Cardiac muscle cell (in vitro differentiated cells and primary cell): ENCODE data around the gene RASA4B. TPM values are rescaled to one million over a fixed set of nuclear protein-coding genes. Genes with fewer than 3 reads are reported as not detected.
"Not testable (repeated sequence)": the region's sequence is repeated elsewhere in the genome, so short reads cannot be mapped to it uniquely, and the experiment has no call there.

Experiments
- DNase-seq, 2 donors: peaks; one replicate each; pipeline versions ENCODE4 v3.0.0 to v3.0.0-alpha.2; 2010 to 2017; ENCODE audit warnings: low read depth in 1 of 2, low spot score in 1 of 2
- H3K27ac ChIP-seq: fragments of 200-600 bp; sonication (generic); 2 replicates; pipeline ENCODE4 v1.5.1; 2016
- H3K27me3 ChIP-seq: fragments of 200-600 bp; sonication (generic); 2 replicates; pipeline ENCODE4 v1.6.0; 2016; ENCODE audit warnings: control low read depth
- H3K36me3 ChIP-seq: fragments of 200-600 bp; sonication (generic); 2 replicates; pipeline ENCODE4 v1.5.1; 2016; ENCODE audit warnings: control low read depth
- H3K4me1 ChIP-seq: fragments of 200-600 bp; sonication (generic); 2 replicates; pipeline ENCODE4 v1.8.1; 2017; ENCODE audit warnings: low read depth, mild to moderate bottlenecking, mixed run types
- H3K4me3 ChIP-seq: fragments of 200-600 bp; sonication (generic); 2 replicates; pipeline ENCODE4 v1.5.1; 2016; ENCODE audit warnings: mild to moderate bottlenecking
- H3K9me3 ChIP-seq: fragments of 200-600 bp; sonication (generic); 2 replicates; pipeline ENCODE4 v1.5.1; 2017; ENCODE audit warnings: low read depth, mild to moderate bottlenecking, control low read depth
- polyA plus RNA-seq: library from polyadenylated mRNA; unstranded; fragments of >200 nt; fragmentation: Nextera tagmentation; extraction: Ambion mirVana; gene quantifications from 2 replicates; pipeline ENCODE4 v1.2.1, GENCODE V29; 2016
- total RNA-seq: library from RNA; depleted of rRNA; stranded (reverse); fragments of >200 nt; gene quantifications from 2 replicates; pipeline ENCODE4 v1.2.3, GENCODE V29; 2016
- TF ChIP-seq, protein P1 (sequence below): IDR thresholded peaks from 2 replicates; pipeline ENCODE4 v1.5.1; 2012; ENCODE audit warnings: low read depth, mild to moderate bottlenecking, low read length

RASA4B gene
- total and polyA plus RNA-seq, 2 experiments from 2014 or later, result 8.5 to 15.1 TPM

GRCh38 chr7:102497308-102497707 is 20.3 kb downstream of the RASA4B start:
- not testable (repeated sequence) for DNase-seq, H3K36me3 ChIP-seq, H3K27me3 ChIP-seq, H3K9me3 ChIP-seq, H3K27ac ChIP-seq, H3K4me3 ChIP-seq, H3K4me1 ChIP-seq

GRCh38 chr7:102496861-102497260 is 20.7 kb downstream of the RASA4B start:
- not testable (repeated sequence) for H3K27ac ChIP-seq, H3K36me3 ChIP-seq, H3K4me3 ChIP-seq, H3K27me3 ChIP-seq, H3K4me1 ChIP-seq, H3K9me3 ChIP-seq, DNase-seq

GRCh38 chr7:102494473-102495149 is 23.0 kb downstream of the RASA4B start:
- DNase-seq, H3K9me3 ChIP-seq, H3K36me3 ChIP-seq, H3K27me3 ChIP-seq, H3K27ac ChIP-seq, H3K4me3 ChIP-seq, H3K4me1 ChIP-seq: not testable (repeated sequence)

- not testable (repeated sequence) for H3K4me1 ChIP-seq, H3K4me3 ChIP-seq, H3K9me3 ChIP-seq, H3K27ac ChIP-seq, H3K36me3 ChIP-seq, H3K27me3 ChIP-seq, DNase-seq
Observed at GRCh38 chr7:102494026-102494425, 23.6 kb downstream of the RASA4B start.

DNA sequence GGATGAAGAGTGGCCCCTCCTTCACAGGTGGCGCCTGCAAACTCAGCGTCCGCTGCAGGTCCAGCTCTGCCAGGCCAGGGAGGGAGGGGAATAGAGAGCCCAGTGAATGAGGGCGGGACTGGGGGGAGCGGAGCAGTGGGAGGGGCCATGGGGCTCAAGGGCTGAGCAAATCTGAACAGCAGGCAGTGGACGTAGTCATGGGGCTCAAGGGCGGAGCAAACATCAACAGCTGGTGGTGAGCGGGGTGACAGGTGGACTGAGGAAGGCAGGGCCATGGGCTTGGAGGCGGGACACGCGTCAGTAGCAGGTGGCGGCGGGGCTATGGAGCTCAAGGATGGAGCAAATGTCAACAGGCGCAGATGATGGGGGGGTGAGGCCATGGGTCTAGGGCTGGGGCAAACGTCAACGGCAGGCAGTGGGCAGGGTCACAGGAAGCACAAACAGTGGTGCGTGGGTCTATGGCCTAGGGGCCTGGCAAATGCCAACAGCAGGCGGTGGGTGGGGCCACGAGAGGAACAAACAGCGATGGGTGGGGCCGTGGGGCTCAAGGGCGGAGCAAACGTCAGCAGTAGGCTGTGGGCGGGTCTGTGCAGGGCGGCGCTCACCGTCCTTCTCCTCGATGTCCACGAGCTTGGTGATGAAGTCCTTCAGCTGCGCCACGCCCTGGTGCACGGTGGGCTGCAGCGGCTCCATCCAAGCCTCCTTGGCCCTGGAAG is 24.2 kb downstream of the RASA4B start:
- not testable (repeated sequence) for H3K36me3 ChIP-seq, H3K9me3 ChIP-seq, DNase-seq, H3K4me3 ChIP-seq, H3K4me1 ChIP-seq, H3K27ac ChIP-seq, H3K27me3 ChIP-seq

DNA sequence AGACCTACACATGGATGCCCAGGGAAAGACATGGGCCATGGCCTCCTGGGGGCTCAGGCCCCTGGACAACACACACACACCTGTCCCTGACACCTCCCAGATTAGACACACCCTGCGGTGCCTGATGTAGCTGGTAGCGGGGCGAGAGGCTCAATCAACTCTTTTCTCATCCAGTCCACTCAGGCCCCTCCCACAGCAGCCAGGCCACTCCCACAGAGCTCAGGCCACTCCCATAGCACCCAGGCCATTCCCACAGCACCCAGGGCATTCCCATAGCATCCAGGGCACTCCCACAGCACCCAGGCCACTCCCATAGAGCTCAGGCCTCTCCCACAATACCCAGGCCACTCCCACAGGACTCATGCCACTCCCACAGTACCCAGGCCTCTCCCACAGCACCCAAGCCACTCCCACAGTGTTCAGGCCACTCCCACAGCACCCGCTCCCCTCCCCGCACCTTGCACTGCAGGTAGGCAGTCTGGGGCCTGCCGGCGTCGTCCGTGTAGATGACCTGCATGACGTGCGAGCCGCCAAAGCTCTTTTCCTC is 27.0 kb downstream of the RASA4B start:
- not testable (repeated sequence) for DNase-seq, H3K27me3 ChIP-seq, H3K4me1 ChIP-seq, H3K9me3 ChIP-seq, H3K27ac ChIP-seq, H3K4me3 ChIP-seq, H3K36me3 ChIP-seq

- H3K36me3 ChIP-seq, H3K9me3 ChIP-seq, H3K4me3 ChIP-seq, H3K27ac ChIP-seq, DNase-seq, H3K27me3 ChIP-seq, H3K4me1 ChIP-seq: not testable (repeated sequence)
Observed at GRCh38 chr7:102484317-102484716, 33.3 kb downstream of the RASA4B start.

GRCh38 chr7:102481962-102482361 is 35.6 kb downstream of the RASA4B start:
- not testable (repeated sequence) for DNase-seq, H3K27ac ChIP-seq, H3K4me1 ChIP-seq, H3K4me3 ChIP-seq, H3K36me3 ChIP-seq, H3K27me3 ChIP-seq, H3K9me3 ChIP-seq

- not testable (repeated sequence) for H3K27ac ChIP-seq, H3K4me1 ChIP-seq, H3K27me3 ChIP-seq, H3K36me3 ChIP-seq, DNase-seq, H3K4me3 ChIP-seq, H3K9me3 ChIP-seq
- TF ChIP-seq, protein P1, sequence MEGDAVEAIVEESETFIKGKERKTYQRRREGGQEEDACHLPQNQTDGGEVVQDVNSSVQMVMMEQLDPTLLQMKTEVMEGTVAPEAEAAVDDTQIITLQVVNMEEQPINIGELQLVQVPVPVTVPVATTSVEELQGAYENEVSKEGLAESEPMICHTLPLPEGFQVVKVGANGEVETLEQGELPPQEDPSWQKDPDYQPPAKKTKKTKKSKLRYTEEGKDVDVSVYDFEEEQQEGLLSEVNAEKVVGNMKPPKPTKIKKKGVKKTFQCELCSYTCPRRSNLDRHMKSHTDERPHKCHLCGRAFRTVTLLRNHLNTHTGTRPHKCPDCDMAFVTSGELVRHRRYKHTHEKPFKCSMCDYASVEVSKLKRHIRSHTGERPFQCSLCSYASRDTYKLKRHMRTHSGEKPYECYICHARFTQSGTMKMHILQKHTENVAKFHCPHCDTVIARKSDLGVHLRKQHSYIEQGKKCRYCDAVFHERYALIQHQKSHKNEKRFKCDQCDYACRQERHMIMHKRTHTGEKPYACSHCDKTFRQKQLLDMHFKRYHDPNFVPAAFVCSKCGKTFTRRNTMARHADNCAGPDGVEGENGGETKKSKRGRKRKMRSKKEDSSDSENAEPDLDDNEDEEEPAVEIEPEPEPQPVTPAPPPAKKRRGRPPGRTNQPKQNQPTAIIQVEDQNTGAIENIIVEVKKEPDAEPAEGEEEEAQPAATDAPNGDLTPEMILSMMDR, result peak; percentile 29
Observed at GRCh38 chr7:102479982-102480637, 37.5 kb downstream of the RASA4B start.

DNA sequence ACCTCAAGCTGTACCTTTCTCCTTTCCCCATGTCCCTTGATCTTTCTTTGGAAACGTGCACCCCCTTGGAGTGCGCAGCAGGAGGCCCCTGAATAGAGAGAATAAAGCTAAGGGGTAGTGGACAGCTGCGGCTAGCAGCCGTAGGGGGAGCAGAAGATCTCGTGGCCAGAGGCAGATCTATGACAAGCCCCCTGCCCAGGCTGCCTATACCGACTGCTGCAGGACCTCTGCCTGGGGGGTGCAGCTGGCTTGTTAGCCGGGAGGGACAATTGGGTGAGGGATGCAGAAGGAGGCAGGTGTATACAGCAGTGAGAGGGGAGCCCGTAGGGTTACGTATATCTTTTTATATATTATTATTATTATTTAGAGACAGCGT is 38.4 kb downstream of the RASA4B start:
- not testable (repeated sequence) for H3K4me1 ChIP-seq, H3K27me3 ChIP-seq, H3K9me3 ChIP-seq, H3K4me3 ChIP-seq, DNase-seq, H3K36me3 ChIP-seq, H3K27ac ChIP-seq

GRCh38 chr7:102478314-102479208 is 39.0 kb downstream of the RASA4B start, which contains the start of gene POLR2J:
POLR2J (minus strand) TSS chr7:102478922; CDS start chr7:102478860, 62 bp downstream.
- H3K4me1 ChIP-seq, H3K9me3 ChIP-seq, H3K27me3 ChIP-seq, H3K27ac ChIP-seq, H3K36me3 ChIP-seq: not testable (repeated sequence)
- peak within 1 kb of the TSS; percentile 31 for H3K4me3 ChIP-seq
- peak; percentile 50 to 82 for DNase-seq
